ENCODE results near the gene ZNF236. TPM values are rescaled to one million over a fixed set of nuclear protein-coding genes. Genes with fewer than 3 reads are reported as not detected.
"Not testable (repeated sequence)": the region's sequence is repeated elsewhere in the genome, so short reads cannot be mapped to it uniquely, and the experiment has no call there.

ZNF236 gene
- 27.1 and 28.7 TPM in 2 replicates for total RNA-seq (2014; rRNA removed; shearing (Covaris generic); ENCODE audit: low replicate concordance)

- H3K4me1 ChIP-seq (ENCODE audit: low read length) = peaks cover 57% of the 10 kb centered on the region
- peak within 1 kb of the TSS; percentile 100 for H3K9ac ChIP-seq (ENCODE audit: low read length)
- no peaks in the 10 kb centered on the region for H3K9me2 ChIP-seq (replicated peaks; ENCODE audit: insufficient read depth, low read length)
- H3K27me3 ChIP-seq (ENCODE audit: low read length) = no peaks in the 10 kb centered on the region
- H2AFZ ChIP-seq (ENCODE audit: low read length) = peak within 1 kb of the TSS; percentile 32; the same call in 1 of the 2 replicates
- H3K9me3 ChIP-seq (ENCODE audit: low read length) = no peaks in the 10 kb centered on the region
- H3K79me2 ChIP-seq (ENCODE audit: low read length) = peaks cover 90% of the 10 kb centered on the region
- H4K20me1 ChIP-seq (ENCODE audit: insufficient read depth, low read depth, low read length) = no peaks in the 10 kb centered on the region
- H3K4me3 ChIP-seq (ENCODE audit: low read length) = peak within 1 kb of the TSS; percentile 100
- DNase-seq = peak; percentile 95
- peak within 1 kb of the TSS; percentile 99 for H3K4me2 ChIP-seq (ENCODE audit: low read depth, low read length, poor library complexity, severe bottlenecking)
- peaks cover 7% of the 10 kb centered on the region; the same call in 1 of the 2 replicates for H3K36me3 ChIP-seq (ENCODE audit: insufficient read depth, low read length)
- H3K27ac ChIP-seq (ENCODE audit: low read length) = peak within 1 kb of the TSS; percentile 89
These were observed at the start of gene ZNF236 for GRCh38 chr18:76822506-76823160. ZNF236 (plus strand) TSS chr18:76822557; CDS start chr18:76822608, 51 bp downstream.

GRCh38 chr18:76772665-76773064, 49.7 kb upstream of the ZNF236 start:
- H3K36me3 ChIP-seq (ENCODE audit: insufficient read depth, low read length) = no peaks in the 10 kb centered on the region
- H3K4me1 ChIP-seq (ENCODE audit: low read length) = no peaks in the 10 kb centered on the region
- no peak overlapping the region for H3K9ac ChIP-seq (ENCODE audit: low read length)
- no peaks in the 10 kb centered on the region for H3K79me2 ChIP-seq (ENCODE audit: low read length)
- H4K20me1 ChIP-seq (ENCODE audit: insufficient read depth, low read depth, low read length) = no peaks in the 10 kb centered on the region
- no peaks in the 10 kb centered on the region; the same call in 1 of the 2 replicates for H3K9me3 ChIP-seq (ENCODE audit: low read length)
- no peak overlapping the region for H3K27ac ChIP-seq (ENCODE audit: low read length)
- H3K4me3 ChIP-seq (ENCODE audit: low read length) = no peak overlapping the region
- H3K4me2 ChIP-seq (ENCODE audit: low read depth, low read length, poor library complexity, severe bottlenecking) = no peak overlapping the region
- no peaks in the 10 kb centered on the region for H3K9me2 ChIP-seq (replicated peaks; ENCODE audit: insufficient read depth, low read length)
- H2AFZ ChIP-seq (ENCODE audit: low read length) = no peak overlapping the region
- DNase-seq = no peak
- no peaks in the 10 kb centered on the region for H3K27me3 ChIP-seq (ENCODE audit: low read length)

GRCh38 chr18:76777036-76777435, 45.3 kb upstream of the ZNF236 start:
- H3K9me3 ChIP-seq (ENCODE audit: low read length); H4K20me1 ChIP-seq (ENCODE audit: insufficient read depth, low read depth, low read length); H2AFZ ChIP-seq (ENCODE audit: low read length); H3K27me3 ChIP-seq (ENCODE audit: low read length); H3K9me2 ChIP-seq (replicated peaks; ENCODE audit: insufficient read depth, low read length); DNase-seq; H3K79me2 ChIP-seq (ENCODE audit: low read length); H3K4me3 ChIP-seq (ENCODE audit: low read length); H3K9ac ChIP-seq (ENCODE audit: low read length); H3K27ac ChIP-seq (ENCODE audit: low read length); H3K4me2 ChIP-seq (ENCODE audit: low read depth, low read length, poor library complexity, severe bottlenecking); H3K36me3 ChIP-seq (ENCODE audit: insufficient read depth, low read length); H3K4me1 ChIP-seq (ENCODE audit: low read length): not testable (repeated sequence)

GRCh38 chr18:76783786-76784484, 38.4 kb upstream of the ZNF236 start:
- Histone ChIP-seq H3K4me2 (ENCODE audit: low read depth, low read length, poor library complexity, severe bottlenecking) (no peak overlapping the region), H3K36me3 (ENCODE audit: insufficient read depth, low read length) (no peaks in the 10 kb centered on the region), H3K27ac (ENCODE audit: low read length) (no peak overlapping the region), H3K9me2 (replicated peaks; ENCODE audit: insufficient read depth, low read length) (no peaks in the 10 kb centered on the region), H2AFZ (ENCODE audit: low read length) (no peak overlapping the region), H3K4me3 (ENCODE audit: low read length) (no peak overlapping the region), H3K4me1 (ENCODE audit: low read length) (no peaks in the 10 kb centered on the region), H4K20me1 (ENCODE audit: insufficient read depth, low read depth, low read length) (no peaks in the 10 kb centered on the region), H3K27me3 (ENCODE audit: low read length) (no peaks in the 10 kb centered on the region), H3K9me3 (ENCODE audit: low read length) (no peaks in the 10 kb centered on the region; the same call in 1 of the 2 replicates), H3K79me2 (ENCODE audit: low read length) (no peaks in the 10 kb centered on the region), H3K9ac (ENCODE audit: low read length) (no peak overlapping the region)
- DNase-seq = no peak

- Histone ChIP-seq H3K27me3 (ENCODE audit: low read length) (no peaks in the 10 kb centered on the region), H3K27ac (ENCODE audit: low read length) (no peak overlapping the region), H3K79me2 (ENCODE audit: low read length) (no peaks in the 10 kb centered on the region), H2AFZ (ENCODE audit: low read length) (no peak overlapping the region), H3K9me3 (ENCODE audit: low read length) (peaks cover 2% of the 10 kb centered on the region), H3K9ac (ENCODE audit: low read length) (no peak overlapping the region), H3K4me1 (ENCODE audit: low read length) (no peaks in the 10 kb centered on the region), H4K20me1 (ENCODE audit: insufficient read depth, low read depth, low read length) (no peaks in the 10 kb centered on the region), H3K4me2 (ENCODE audit: low read depth, low read length, poor library complexity, severe bottlenecking) (no peak overlapping the region), H3K9me2 (replicated peaks; ENCODE audit: insufficient read depth, low read length) (no peaks in the 10 kb centered on the region), H3K4me3 (ENCODE audit: low read length) (no peak overlapping the region), H3K36me3 (ENCODE audit: insufficient read depth, low read length) (no peaks in the 10 kb centered on the region)
- DNase-seq = no peak
These were observed 36.5 kb upstream of the ZNF236 start for GRCh38 chr18:76785872-76786271.

GRCh38 chr18:76788571-76789317, 33.6 kb upstream of the ZNF236 start:
- H3K9me3 ChIP-seq (ENCODE audit: low read length) = peaks cover 17% of the 10 kb centered on the region
- no peak overlapping the region for H3K4me2 ChIP-seq (ENCODE audit: low read depth, low read length, poor library complexity, severe bottlenecking)
- 0 out of 2 replicates have a peak, but pooled peaks cover 5% of the 10 kb centered on the region for H3K27me3 ChIP-seq (ENCODE audit: low read length)
- no peak overlapping the region for H2AFZ ChIP-seq (ENCODE audit: low read length)
- no peaks in the 10 kb centered on the region for H3K79me2 ChIP-seq (ENCODE audit: low read length)
- no peaks in the 10 kb centered on the region for H3K9me2 ChIP-seq (replicated peaks; ENCODE audit: insufficient read depth, low read length)
- H3K9ac ChIP-seq (ENCODE audit: low read length) = no peak overlapping the region
- no peaks in the 10 kb centered on the region for H3K4me1 ChIP-seq (ENCODE audit: low read length)
- no peak for DNase-seq
- no peak overlapping the region for H3K4me3 ChIP-seq (ENCODE audit: low read length)
- H4K20me1 ChIP-seq (ENCODE audit: insufficient read depth, low read depth, low read length) = no peaks in the 10 kb centered on the region
- H3K27ac ChIP-seq (ENCODE audit: low read length) = no peak overlapping the region
- H3K36me3 ChIP-seq (ENCODE audit: insufficient read depth, low read length) = no peaks in the 10 kb centered on the region; the same call in 1 of the 2 replicates

GRCh38 chr18:76791106-76791505, 31.3 kb upstream of the ZNF236 start:
- Histone ChIP-seq H3K79me2 (ENCODE audit: low read length) (no peaks in the 10 kb centered on the region), H3K27me3 (ENCODE audit: low read length) (0 out of 2 replicates have a peak, but pooled peaks cover 5% of the 10 kb centered on the region), H3K4me2 (ENCODE audit: low read depth, low read length, poor library complexity, severe bottlenecking) (no peak overlapping the region), H3K9me3 (ENCODE audit: low read length) (peaks cover 17% of the 10 kb centered on the region), H2AFZ (ENCODE audit: low read length) (no peak overlapping the region), H3K9ac (ENCODE audit: low read length) (no peak overlapping the region), H3K9me2 (replicated peaks; ENCODE audit: insufficient read depth, low read length) (no peaks in the 10 kb centered on the region), H3K4me1 (ENCODE audit: low read length) (no peaks in the 10 kb centered on the region), H3K4me3 (ENCODE audit: low read length) (no peak overlapping the region), H4K20me1 (ENCODE audit: insufficient read depth, low read depth, low read length) (no peaks in the 10 kb centered on the region), H3K36me3 (ENCODE audit: insufficient read depth, low read length) (no peaks in the 10 kb centered on the region; the same call in 1 of the 2 replicates), H3K27ac (ENCODE audit: low read length) (no peak overlapping the region)
- no peak for DNase-seq

GRCh38 chr18:76791642-76792041, 30.7 kb upstream of the ZNF236 start:
- Histone ChIP-seq H3K79me2 (ENCODE audit: low read length) (no peaks in the 10 kb centered on the region), H3K9me2 (replicated peaks; ENCODE audit: insufficient read depth, low read length) (no peaks in the 10 kb centered on the region), H3K4me3 (ENCODE audit: low read length) (no peak overlapping the region), H3K9me3 (ENCODE audit: low read length) (peaks cover 17% of the 10 kb centered on the region), H3K9ac (ENCODE audit: low read length) (no peak overlapping the region), H3K4me2 (ENCODE audit: low read depth, low read length, poor library complexity, severe bottlenecking) (no peak overlapping the region), H3K4me1 (ENCODE audit: low read length) (no peaks in the 10 kb centered on the region), H3K36me3 (ENCODE audit: insufficient read depth, low read length) (no peaks in the 10 kb centered on the region; the same call in 1 of the 2 replicates), H3K27me3 (ENCODE audit: low read length) (0 out of 2 replicates have a peak, but pooled peaks cover 5% of the 10 kb centered on the region), H2AFZ (ENCODE audit: low read length) (no peak overlapping the region), H4K20me1 (ENCODE audit: insufficient read depth, low read depth, low read length) (no peaks in the 10 kb centered on the region), H3K27ac (ENCODE audit: low read length) (no peak overlapping the region)
- DNase-seq = no peak

Measured in Karpas-422 (cell line).